AG04450 (cell line): Measurements from ENCODE around the gene TIMELESS. TPM values are rescaled to one million over a fixed set of nuclear protein-coding genes. Genes with fewer than 3 reads are reported as not detected.
"Not testable (repeated sequence)": the region's sequence is repeated elsewhere in the genome, so short reads cannot be mapped to it uniquely, and the experiment has no call there.

Experiments
- CTCF ChIA-PET: fragments of 300-600, 350-600 bp; formaldehyde crosslinking; extraction: SDS; loops from one replicate; lab custom pipeline; 2022; ENCODE audit warnings: antibody characterized with exemption, inconsistent platforms; lab: Charles Lee
- POLR2A ChIA-PET: fragments of 350-600 bp; formaldehyde crosslinking; extraction: SDS; loops from one replicate; lab custom pipeline; 2021; ENCODE audit warnings: antibody characterized with exemption, inconsistent platforms; lab: Yijun Ruan, JAX
- DNase-seq: peaks from one replicate; pipeline ENCODE4 v3.0.0-alpha.2; 2011; ENCODE audit warnings: low read depth, low spot score
- H3K27ac ChIP-seq: one replicate; pipeline ENCODE4 v1.5.1; 2012; ENCODE audit warnings: low read depth, low read length, control low read depth
- H3K27me3 ChIP-seq: one replicate; pipeline ENCODE4 v1.6.0; 2012; ENCODE audit warnings: low read length; ENCODE audit not compliant: control insufficient read depth, insufficient read depth
- H3K4me3 ChIP-seq: 2 replicates; pipeline ENCODE4 v1.5.1; 2011; ENCODE audit warnings: mild to moderate bottlenecking, low read depth, low read length, control low read depth
- H3K9me3 ChIP-seq: 2 replicates; pipeline ENCODE4 v1.5.1; 2012; ENCODE audit warnings: low read length; ENCODE audit not compliant: control insufficient read depth, insufficient read depth
- polyA plus RNA-seq: library from polyadenylated mRNA; depleted of rRNA; stranded (reverse); fragments of >200 nt; gene quantifications from 2 replicates; pipeline ENCODE4 v1.2.3, GENCODE V29; 2011
- TF ChIP-seq, protein P1 (sequence below): IDR thresholded peaks from 2 replicates; pipeline ENCODE4 v1.5.1; 2011; ENCODE audit warnings: low read depth, low read length, control low read depth, inconsistent platforms

The TIMELESS gene
- polyA plus RNA-seq, 1 experiment, result 2.0 TPM

DNA sequence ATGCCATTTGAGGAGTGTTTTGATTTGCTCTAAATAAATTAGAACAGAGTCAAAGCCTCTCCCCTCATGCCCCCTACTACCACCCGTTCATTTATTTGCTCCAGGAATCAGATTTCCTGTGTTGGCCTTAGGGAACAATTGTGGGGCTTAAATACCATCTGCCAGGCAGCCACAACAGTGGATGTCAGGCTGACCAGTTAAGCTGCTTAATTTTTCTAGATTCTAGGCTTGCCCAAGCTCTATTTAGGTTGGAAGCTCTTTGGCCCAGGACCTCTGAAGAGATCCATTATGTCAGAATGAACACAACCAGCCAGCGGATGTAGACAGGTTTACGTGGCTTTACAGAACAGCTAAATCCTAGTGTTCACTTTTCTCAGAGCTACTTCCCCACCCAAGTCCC, 1.0 kb upstream of the TIMELESS start:
- CTCF ChIA-PET, result interaction anchor here (0.6 to 3.4 kb wide), 3 partner anchors 14 to 186 kb away, joined by 3 to 24 read pairs (median 4); no protein-coding TSS in a partner anchor
- H3K9me3 ChIP-seq, result no peaks in the 10 kb centered on the region
- no peak overlapping the region for H3K4me3 ChIP-seq
- DNase-seq, result no peak
- peaks cover 20% of the 10 kb centered on the region for H3K27me3 ChIP-seq
- no peak overlapping the region for H3K27ac ChIP-seq
- TF ChIP-seq, protein P1, sequence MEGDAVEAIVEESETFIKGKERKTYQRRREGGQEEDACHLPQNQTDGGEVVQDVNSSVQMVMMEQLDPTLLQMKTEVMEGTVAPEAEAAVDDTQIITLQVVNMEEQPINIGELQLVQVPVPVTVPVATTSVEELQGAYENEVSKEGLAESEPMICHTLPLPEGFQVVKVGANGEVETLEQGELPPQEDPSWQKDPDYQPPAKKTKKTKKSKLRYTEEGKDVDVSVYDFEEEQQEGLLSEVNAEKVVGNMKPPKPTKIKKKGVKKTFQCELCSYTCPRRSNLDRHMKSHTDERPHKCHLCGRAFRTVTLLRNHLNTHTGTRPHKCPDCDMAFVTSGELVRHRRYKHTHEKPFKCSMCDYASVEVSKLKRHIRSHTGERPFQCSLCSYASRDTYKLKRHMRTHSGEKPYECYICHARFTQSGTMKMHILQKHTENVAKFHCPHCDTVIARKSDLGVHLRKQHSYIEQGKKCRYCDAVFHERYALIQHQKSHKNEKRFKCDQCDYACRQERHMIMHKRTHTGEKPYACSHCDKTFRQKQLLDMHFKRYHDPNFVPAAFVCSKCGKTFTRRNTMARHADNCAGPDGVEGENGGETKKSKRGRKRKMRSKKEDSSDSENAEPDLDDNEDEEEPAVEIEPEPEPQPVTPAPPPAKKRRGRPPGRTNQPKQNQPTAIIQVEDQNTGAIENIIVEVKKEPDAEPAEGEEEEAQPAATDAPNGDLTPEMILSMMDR, result no peak
- POLR2A ChIA-PET, result interaction anchor here (1.0 to 2.0 kb wide), 3 partner anchors 91 to 134 kb away, joined by 5 to 18 read pairs (median 8); partner anchors contain the start of genes CNPY2, PAN2 and STAT2

DNA sequence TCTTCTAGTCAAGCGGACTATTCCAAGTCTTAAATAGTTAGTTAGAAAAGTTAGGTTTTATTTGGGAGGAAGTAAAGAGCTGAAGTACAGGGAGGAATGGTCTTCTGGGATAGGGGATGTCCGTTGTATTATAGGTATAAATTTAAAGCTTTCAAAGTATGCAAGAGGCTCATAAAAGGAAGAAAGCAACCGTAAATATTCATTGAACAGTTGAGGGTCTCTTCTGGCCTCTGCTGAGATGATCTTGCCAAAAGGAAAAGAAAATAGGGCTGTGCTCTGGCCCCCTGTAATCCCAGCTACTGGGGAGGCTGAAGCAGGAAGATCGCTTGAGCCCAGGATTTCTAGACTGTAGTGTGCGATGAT, 377 bp upstream of the TIMELESS start:
- no peak for DNase-seq
- ChIA-PET CTCF (interaction anchor here (1.1 to 3.4 kb wide), 2 partner anchors 15 to 187 kb away, joined by 5 to 24 read pairs; no protein-coding TSS in a partner anchor), POLR2A (interaction anchor here (0.6 to 2.0 kb wide), 6 partner anchors 15 to 191 kb away, joined by 3 to 18 read pairs (median 5); partner anchors contain the start of genes ANKRD52, CNPY2, PAN2 and STAT2)
- TF ChIP-seq, protein P1, result no peak
- peak overlapping the region; percentile 83 for H3K4me3 ChIP-seq
- H3K27ac ChIP-seq, result no peak overlapping the region
- H3K9me3 ChIP-seq, result no peaks in the 10 kb centered on the region
- peaks cover 14% of the 10 kb centered on the region for H3K27me3 ChIP-seq

DNA sequence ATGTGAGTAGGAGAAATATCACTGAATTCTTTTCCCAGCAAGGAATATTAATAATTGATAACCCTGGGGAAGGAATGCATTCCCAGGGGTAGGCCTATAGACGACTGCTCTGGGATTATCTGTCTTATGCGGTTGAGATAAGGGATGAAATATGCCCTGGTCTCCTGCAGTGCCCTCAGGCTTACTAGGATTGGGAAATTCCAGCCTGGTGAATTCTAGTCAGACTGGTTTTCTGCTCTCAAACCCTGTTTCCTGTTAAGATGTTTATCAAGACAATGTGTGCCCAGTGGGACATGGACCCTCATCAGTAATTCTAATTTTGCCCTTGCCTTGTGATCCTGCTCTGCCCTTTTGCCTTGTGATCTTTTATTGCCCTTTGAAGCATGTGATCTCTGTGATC, 6.0 kb downstream of the TIMELESS start:
- H3K4me3 ChIP-seq, H3K9me3 ChIP-seq, CTCF ChIA-PET, H3K27ac ChIP-seq, DNase-seq, POLR2A ChIA-PET, H3K27me3 ChIP-seq: not testable (repeated sequence)

DNA sequence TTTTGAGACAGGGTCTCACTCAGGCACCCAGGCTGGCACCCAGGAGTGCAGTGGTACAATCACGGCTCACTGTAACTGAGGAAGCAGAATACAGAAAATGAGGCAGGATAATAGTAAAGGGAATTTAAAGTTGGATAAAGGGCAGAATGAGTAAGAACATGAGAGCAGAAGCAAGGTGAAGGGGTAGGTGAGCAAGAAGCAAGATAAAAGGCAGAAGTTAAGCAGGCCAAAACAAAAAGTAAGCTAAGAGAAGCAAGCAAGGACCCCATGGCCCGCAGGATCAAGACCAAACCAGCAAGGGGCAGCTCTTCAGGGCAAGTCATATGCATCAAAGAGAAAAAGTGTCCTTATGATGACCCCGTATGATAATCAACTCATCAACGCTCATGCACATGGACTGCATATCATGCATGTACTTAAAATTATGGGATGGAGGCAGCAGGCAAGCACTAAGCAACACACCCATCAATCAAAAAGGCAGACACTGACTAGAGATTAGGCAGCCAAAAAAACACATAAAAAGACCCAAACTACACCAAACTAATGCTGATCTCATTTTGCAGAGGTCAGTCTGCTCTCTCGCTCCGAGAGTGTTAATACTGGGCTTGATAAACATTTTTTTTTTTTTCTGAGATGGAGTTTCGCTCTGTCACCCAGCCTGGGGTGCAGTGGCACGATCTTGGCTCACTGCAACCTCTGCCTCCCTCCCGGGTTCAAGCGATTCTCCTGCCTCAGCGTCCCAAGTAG, 11.6 kb downstream of the TIMELESS start:
- no peak for DNase-seq
- TF ChIP-seq, protein P1, result no peak
- CTCF ChIA-PET, result no interaction called here
- Histone ChIP-seq H3K4me3 (no peak overlapping the region), H3K27me3 (no peaks in the 10 kb centered on the region), H3K9me3 (no peaks in the 10 kb centered on the region), H3K27ac (no peak overlapping the region)
- POLR2A ChIA-PET, result no interaction called here

DNA sequence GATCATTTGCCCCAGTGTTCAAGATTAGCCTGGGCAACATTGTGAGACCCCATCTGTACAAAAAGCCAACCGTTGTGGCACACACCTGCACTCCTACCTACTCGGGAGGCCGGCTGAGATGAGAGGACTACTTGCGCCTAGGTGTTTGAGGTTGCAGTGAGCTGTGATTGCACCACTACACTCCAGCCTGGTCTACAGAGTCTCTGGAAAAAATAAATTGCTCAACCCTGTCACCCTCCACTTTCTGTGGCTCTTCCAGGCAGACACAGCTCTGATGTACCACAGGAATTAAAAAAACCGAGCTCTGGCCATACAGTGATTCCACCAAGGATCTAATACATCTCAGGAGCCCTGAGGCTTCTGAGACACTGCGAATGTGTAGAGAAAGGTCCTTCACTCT, 14.4 kb downstream of the TIMELESS start:
- CTCF ChIA-PET, result interaction anchor here (1.6 kb wide), 1 partner anchor 30 kb away, joined by 5 read pairs; no protein-coding TSS in a partner anchor
- TF ChIP-seq, protein P1, result no peak

More for the DNA sequence above, 14.4 kb downstream of the TIMELESS start:
- POLR2A ChIA-PET, result no interaction called here
- no peak overlapping the region for H3K4me3 ChIP-seq
- no peak for DNase-seq
- no peaks in the 10 kb centered on the region for H3K27me3 ChIP-seq
- no peak overlapping the region for H3K27ac ChIP-seq
- no peaks in the 10 kb centered on the region for H3K9me3 ChIP-seq
